Left lung (tissue), 10 donors: ENCODE data around the gene PTPN3. TPM values are rescaled to one million over a fixed set of nuclear protein-coding genes. Genes with fewer than 3 reads are reported as not detected.

ENCODE experiments used
- ATAC-seq: fragments of 200-7000 bp; cut with Tn5 transposase; one replicate; pipeline ENCODE4 v1.9.1; 2020; ENCODE audit warnings: moderate library complexity
- DNase-seq, 4 donors: peaks; one replicate each; pipeline ENCODE4 v3.0.0-alpha.2; 2013 to 2020
- H3K27ac ChIP-seq, 2 donors: fragments of 200-600 bp; sonication (generic) in 1 of 2; one replicate each; pipeline versions ENCODE4 v1.5.0 to v1.8.0; 2020 to 2021
- H3K27me3 ChIP-seq, 2 donors: fragments of 200-600 bp; sonication (generic) in 1 of 2; one replicate each; pipeline versions ENCODE4 v1.5.0 to v1.8.0; 2020 to 2021
- H3K36me3 ChIP-seq, 2 donors: fragments of 200-600 bp; sonication (generic) in 1 of 2; one replicate each; pipeline versions ENCODE4 v1.5.0 to v1.8.0; 2020 to 2021
- H3K4me1 ChIP-seq, 2 donors: fragments of 200-600 bp; one replicate each; pipeline ENCODE4 v1.8.0; 2021
- H3K4me3 ChIP-seq, 2 donors: fragments of 200-600 bp; sonication (generic) in 1 of 2; one replicate each; pipeline versions ENCODE4 v1.5.0 to v1.8.0; 2020 to 2021; ENCODE audit warnings: mild to moderate bottlenecking in 1 of 2
- H3K9me3 ChIP-seq, 2 donors: fragments of 200-600 bp; sonication (generic) in 1 of 2; one replicate each; pipeline versions ENCODE4 v1.5.0 to v1.8.0; 2020 to 2021
- CTCF ChIP-seq, 2 donors: fragments of 200-600 bp; sonication (generic) in 1 of 2; IDR thresholded peaks; one replicate each; pipeline versions ENCODE4 v1.5.0 to v1.8.0; 2021; ENCODE audit warnings: antibody characterized with exemption in 2 of 2
- intact Hi-C, 2 donors: fragments of 100-400 bp; cut with DNase I; formaldehyde crosslinking; loops; one replicate each; pipeline versions ENCODE4 v1.11.2 to v1.14.2; 2022
- polyA plus RNA-seq, 6 donors: library from polyadenylated mRNA; unstranded; fragments of 120-200 nt; gene quantifications; one replicate each; pipeline ENCODE4 v1.2.1, GENCODE V29; 2013; ENCODE audit not compliant: insufficient read length in 6 of 6
- total RNA-seq, 2 donors: library from RNA; stranded (reverse); fragmentation: NEBNext Ultra II Directional; extraction: Animal tissue kit (Norgen Biotek cat#: 25700); gene quantifications; one replicate each; pipeline ENCODE4 v1.2.1, GENCODE V29; 2021
- donor health status: DM: no; HTN: yes; CAD: no.
- donor health status: DM: no; HTN: no; CAD: no.

PTPN3 gene
- total and polyA plus RNA-seq, 8 donors = 7.7 to 16.6 (median 15.7) TPM

GRCh38 chr9:109520475-109521132 is 22.5 kb upstream of the PTPN3 start:
- peak; percentile 95 for ATAC-seq
- Histone ChIP-seq H3K9me3 (no peaks in the 10 kb centered on the region), H3K27ac (no peak overlapping the region), H3K36me3 (no peaks in the 10 kb centered on the region), H3K4me3 (no peak overlapping the region), H3K27me3 (no peaks in the 10 kb centered on the region), H3K4me1 (no peaks in the 10 kb centered on the region)
- TF ChIP-seq CTCF (IDR thresholded peaks at IDR 0.05) = peak; percentile 67 to 85
- intact Hi-C loops = no loop called here
- peak in 3 of 4 donors; percentile 50 to 81 (median 66) for DNase-seq

GRCh38 chr9:109519366-109519765 is 21.3 kb upstream of the PTPN3 start:
- no peak for ATAC-seq
- no peak for TF ChIP-seq CTCF (IDR thresholded peaks at IDR 0.05)
- Histone ChIP-seq H3K4me3 (no peak overlapping the region), H3K9me3 (no peaks in the 10 kb centered on the region), H3K27ac (no peak overlapping the region), H3K27me3 (no peaks in the 10 kb centered on the region), H3K36me3 (no peaks in the 10 kb centered on the region), H3K4me1 (no peaks in the 10 kb centered on the region)
- no peak for DNase-seq
- intact Hi-C loops = no loop called here

GRCh38 chr9:109518621-109519335 is 20.7 kb upstream of the PTPN3 start:
- intact Hi-C loops = no loop called here
- DNase-seq (no peak), ATAC-seq (no peak)
- Histone ChIP-seq H3K9me3 (no peaks in the 10 kb centered on the region), H3K27ac (no peak overlapping the region), H3K4me1 (no peaks in the 10 kb centered on the region), H3K27me3 (no peaks in the 10 kb centered on the region), H3K4me3 (no peak overlapping the region), H3K36me3 (no peaks in the 10 kb centered on the region)
- no peak for TF ChIP-seq CTCF (IDR thresholded peaks at IDR 0.05)

- ATAC-seq = peak; percentile 29
- peak in 1 of 4 donors; percentile 55 for DNase-seq
- TF ChIP-seq CTCF (IDR thresholded peaks at IDR 0.05) = no peak
- no peaks in the 10 kb centered on the region for H3K9me3 ChIP-seq
- no peaks in the 10 kb centered on the region for H3K4me1 ChIP-seq
- intact Hi-C loops = no loop called here
- H3K4me3 ChIP-seq = no peak overlapping the region
- no peaks in the 10 kb centered on the region for H3K36me3 ChIP-seq
- H3K27ac ChIP-seq = no peak overlapping the region
- no peaks in the 10 kb centered on the region for H3K27me3 ChIP-seq
These were observed 19.8 kb upstream of the PTPN3 start for GRCh38 chr9:109517901-109518377.

GRCh38 chr9:109513871-109514270 is 15.8 kb upstream of the PTPN3 start:
- TF ChIP-seq CTCF (IDR thresholded peaks at IDR 0.05) = no peak
- DNase-seq (no peak), ATAC-seq (no peak)
- Histone ChIP-seq H3K4me3 (no peak overlapping the region), H3K36me3 (no peaks in the 10 kb centered on the region), H3K27ac (no peak overlapping the region), H3K4me1 (no peaks in the 10 kb centered on the region), H3K9me3 (no peaks in the 10 kb centered on the region), H3K27me3 (no peaks in the 10 kb centered on the region)
- intact Hi-C loops = no loop called here
